Rectal smooth muscle tissue (tissue), 1 donor: Measurements from ENCODE around the gene EEF2K.

Experiments used
- H3K27ac ChIP-seq: one replicate; pipeline ENCODE4 v1.7.0; 2013; ENCODE audit warnings: low read depth, low read length, inconsistent platforms
- H3K27me3 ChIP-seq: one replicate; pipeline ENCODE4 v1.7.0; 2013; ENCODE audit warnings: low read length; ENCODE audit not compliant: control insufficient read depth, insufficient read depth
- H3K36me3 ChIP-seq: one replicate; pipeline ENCODE4 v1.7.0; 2013; ENCODE audit warnings: low read length; ENCODE audit not compliant: control insufficient read depth, insufficient read depth
- H3K4me1 ChIP-seq: one replicate; pipeline ENCODE4 v1.7.0; 2013; ENCODE audit warnings: low read length; ENCODE audit not compliant: control insufficient read depth, insufficient read depth
- H3K4me3 ChIP-seq: one replicate; pipeline ENCODE4 v1.7.0; 2013; ENCODE audit warnings: low read length
- H3K9ac ChIP-seq: one replicate; pipeline ENCODE4 v1.7.0; 2013; ENCODE audit warnings: low read length

Gene EEF2K

DNA sequence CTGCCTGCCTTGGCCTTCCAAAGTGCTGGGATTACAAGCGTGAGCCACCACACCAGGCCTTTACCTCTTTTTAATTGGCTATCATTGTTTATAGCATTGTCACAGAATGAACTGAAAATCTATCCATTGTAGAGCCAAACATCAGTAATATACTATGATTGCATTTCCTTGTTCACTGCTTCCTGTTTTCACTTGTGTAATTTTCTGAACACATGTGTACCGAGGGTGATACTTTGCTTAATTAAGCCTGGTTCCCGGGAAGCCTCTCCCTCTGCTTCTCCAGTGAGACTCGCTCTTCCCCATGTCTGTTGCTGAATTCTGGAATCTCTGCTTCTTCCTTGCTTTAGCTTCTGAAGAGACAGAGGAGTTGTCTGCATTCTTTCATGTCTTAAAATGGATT lies 124.2 kb downstream of the EEF2K start:
- Histone ChIP-seq H3K27me3 (no peaks in the 10 kb centered on the region), H3K27ac (no peak overlapping the region), H3K4me3 (no peak overlapping the region), H3K36me3 (peaks cover 37% of the 10 kb centered on the region), H3K9ac (no peak overlapping the region), H3K4me1 (peaks cover 2% of the 10 kb centered on the region)

DNA sequence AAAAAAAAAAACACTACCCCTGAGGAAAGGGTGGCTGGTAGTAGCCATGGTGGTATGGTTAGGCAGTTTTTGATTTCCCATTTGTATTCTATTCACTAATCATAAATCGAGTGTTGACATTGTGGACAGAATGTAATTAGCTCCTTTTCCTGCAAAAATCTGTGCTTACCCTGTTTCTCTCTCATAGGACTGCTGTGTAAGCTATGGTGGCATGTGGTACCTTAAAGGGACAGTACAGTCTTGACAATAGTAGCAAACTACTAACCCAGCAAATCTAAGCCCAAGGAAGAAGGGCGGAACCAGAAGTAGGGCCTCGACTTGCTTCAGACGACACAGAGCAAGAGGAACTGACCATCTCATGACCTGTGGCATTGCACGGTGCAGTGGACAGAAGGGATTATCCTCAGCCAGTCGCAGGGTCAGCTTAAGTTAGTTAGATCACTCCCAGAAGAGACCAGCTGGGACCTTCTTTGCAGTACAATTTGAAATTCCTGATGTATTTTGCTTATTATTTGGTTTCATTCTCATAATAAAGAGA lies 127.4 kb downstream of the EEF2K start:
- peaks cover 23% of the 10 kb centered on the region for H3K36me3 ChIP-seq
- no peak overlapping the region for H3K9ac ChIP-seq
- no peak overlapping the region for H3K27ac ChIP-seq
- H3K27me3 ChIP-seq: no peaks in the 10 kb centered on the region
- H3K4me3 ChIP-seq: no peak overlapping the region
- H3K4me1 ChIP-seq: peaks cover 2% of the 10 kb centered on the region

DNA sequence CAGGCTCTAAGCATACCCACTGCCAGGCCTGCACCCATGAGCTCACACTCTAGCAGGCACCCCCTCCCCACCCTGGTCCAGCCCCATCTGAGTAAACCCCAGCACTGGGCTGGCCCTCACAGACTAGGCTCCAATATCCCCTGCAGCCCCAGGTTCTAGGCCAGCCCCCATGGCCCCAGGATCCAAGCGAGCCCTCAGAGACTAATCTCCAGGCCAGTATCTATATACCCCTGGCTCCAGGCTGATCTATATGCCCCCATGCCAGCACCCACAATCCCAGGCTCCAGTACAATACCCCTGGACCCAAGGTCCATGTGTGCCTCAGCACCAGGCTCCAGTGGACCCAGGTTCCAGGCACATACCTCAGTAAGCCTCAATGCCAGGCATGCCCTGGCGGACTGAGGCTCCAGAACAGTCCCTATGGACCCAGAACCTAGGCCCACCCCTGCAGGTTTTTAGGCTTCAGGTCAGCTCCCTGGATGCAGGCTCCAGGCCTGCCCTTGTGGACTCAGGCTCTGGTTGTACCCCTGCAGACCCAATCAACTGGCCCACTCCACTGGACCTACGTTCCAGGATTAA lies 129.7 kb downstream of the EEF2K start:
- Histone ChIP-seq H3K9ac (no peak overlapping the region), H3K27me3 (no peaks in the 10 kb centered on the region), H3K27ac (no peak overlapping the region), H3K36me3 (peaks cover 23% of the 10 kb centered on the region), H3K4me1 (no peaks in the 10 kb centered on the region), H3K4me3 (no peak overlapping the region)

DNA sequence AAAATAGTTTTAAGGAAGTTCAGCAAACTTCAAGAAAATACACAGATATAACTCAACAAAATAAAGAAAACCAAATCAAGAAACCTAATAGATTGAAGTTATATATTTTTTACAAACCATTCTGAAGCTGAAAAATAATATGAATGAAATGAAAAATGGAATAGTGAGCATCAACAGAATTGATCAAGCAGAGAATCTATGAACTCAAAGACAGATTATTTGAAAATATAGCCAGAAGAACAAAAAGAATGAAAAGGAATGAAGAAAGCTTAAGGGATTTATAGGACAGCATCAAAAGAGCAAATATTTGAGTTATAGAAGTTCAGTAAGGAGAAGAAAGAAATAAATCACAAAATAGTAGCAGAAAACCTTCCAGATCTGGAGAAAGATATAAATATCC lies 130.5 kb downstream of the EEF2K start:
- H3K4me3 ChIP-seq: no peak overlapping the region
- no peaks in the 10 kb centered on the region for H3K27me3 ChIP-seq
- H3K27ac ChIP-seq: no peak overlapping the region
- H3K36me3 ChIP-seq: peaks cover 22% of the 10 kb centered on the region
- H3K9ac ChIP-seq: no peak overlapping the region
- H3K4me1 ChIP-seq: no peaks in the 10 kb centered on the region

DNA sequence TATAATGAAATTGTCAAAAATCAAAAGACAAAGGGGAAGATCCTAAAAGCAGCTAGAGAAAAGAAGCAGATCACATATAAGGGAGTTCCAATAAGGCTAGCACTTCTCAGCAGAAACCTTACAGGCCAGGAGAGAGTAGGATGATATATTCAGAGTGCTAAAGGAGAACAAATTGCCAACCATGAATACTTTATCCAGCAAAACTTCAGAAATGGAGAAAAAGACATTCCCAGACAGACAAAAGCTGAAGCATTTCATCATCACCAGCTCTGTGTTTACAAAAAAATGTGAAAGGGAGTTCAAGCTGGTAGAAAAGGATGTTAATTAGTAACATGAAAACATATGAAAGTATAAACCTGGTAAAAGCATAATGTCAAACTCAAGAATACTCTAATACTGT lies 131.0 kb downstream of the EEF2K start:
- H3K36me3 ChIP-seq: peaks cover 18% of the 10 kb centered on the region
- H3K27me3 ChIP-seq: no peaks in the 10 kb centered on the region
- no peaks in the 10 kb centered on the region for H3K4me1 ChIP-seq
- no peak overlapping the region for H3K4me3 ChIP-seq
- no peak overlapping the region for H3K9ac ChIP-seq
- no peak overlapping the region for H3K27ac ChIP-seq

DNA sequence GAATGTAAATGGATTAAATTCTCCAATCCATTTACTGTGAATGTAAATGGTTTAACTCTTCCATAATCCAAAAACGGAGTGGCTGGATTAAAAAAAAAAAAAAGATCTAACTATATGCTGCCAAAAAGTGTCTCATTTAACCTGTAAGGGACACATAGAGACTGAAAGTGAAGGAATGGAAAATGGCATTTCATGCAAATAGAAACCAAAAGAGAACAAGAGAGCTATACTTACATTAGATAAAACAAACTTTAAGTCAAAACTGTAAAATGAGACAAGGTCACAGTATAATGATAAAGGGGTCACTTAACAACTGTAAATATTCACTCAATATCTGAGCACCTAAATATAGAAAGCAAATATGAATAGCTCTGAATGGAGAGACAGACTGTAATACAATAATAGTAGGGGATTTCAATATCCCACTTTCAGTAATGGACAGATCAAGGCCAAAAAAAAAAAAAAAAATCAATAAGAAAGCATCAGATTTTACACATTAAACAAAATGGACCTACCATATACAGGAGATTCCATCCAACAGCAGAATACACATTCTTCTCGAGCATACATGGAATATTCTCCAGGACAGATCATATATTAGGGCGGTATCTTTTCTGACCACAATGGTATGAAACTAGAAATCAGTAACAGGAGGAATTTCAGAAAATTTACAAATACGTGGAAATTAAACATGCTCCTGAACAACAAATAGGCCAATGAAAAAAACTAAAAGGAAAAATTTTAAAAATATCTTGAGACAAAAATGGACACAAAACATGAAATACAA lies 132.0 kb downstream of the EEF2K start:
- Histone ChIP-seq H3K4me1 (no peaks in the 10 kb centered on the region), H3K36me3 (peaks cover 13% of the 10 kb centered on the region), H3K27me3 (no peaks in the 10 kb centered on the region), H3K27ac (no peak overlapping the region), H3K4me3 (no peak overlapping the region), H3K9ac (no peak overlapping the region)
